HG03280 (cell line): ENCODE data around the gene TCP11.

Experiments used
- ATAC-seq: cut with Tn5 transposase; IDR thresholded peaks from one replicate; pipeline ENCODE4 v1.9.1; 2021; ENCODE audit warnings: mild to moderate bottlenecking, moderate library complexity; ENCODE audit not compliant: unreplicated experiment

The TCP11 gene

GRCh38 chr6:35096129-35096862, 44.8 kb downstream of the TCP11 start:
- no peak for ATAC-seq

- no peak for ATAC-seq
Observed at GRCh38 chr6:35094183-35094582, 47.0 kb downstream of the TCP11 start.

GRCh38 chr6:35093783-35094182, 47.4 kb downstream of the TCP11 start:
- ATAC-seq, result no peak

- ATAC-seq, result no peak
Observed at GRCh38 chr6:35093118-35093445, 48.1 kb downstream of the TCP11 start.

- no peak for ATAC-seq
Observed at GRCh38 chr6:35092362-35093117, 48.6 kb downstream of the TCP11 start.

- no peak for ATAC-seq
Observed at GRCh38 chr6:35091346-35092083, 49.6 kb downstream of the TCP11 start.

GRCh38 chr6:35090734-35091133, 50.4 kb downstream of the TCP11 start:
- no peak for ATAC-seq

- ATAC-seq, result no peak
Observed at GRCh38 chr6:35089935-35090505, 51.1 kb downstream of the TCP11 start.

- ATAC-seq, result no peak
Observed at GRCh38 chr6:35089216-35089934, 51.8 kb downstream of the TCP11 start.

GRCh38 chr6:35088281-35089215, 52.6 kb downstream of the TCP11 start:
- no peak for ATAC-seq

- ATAC-seq, result no peak
Observed at GRCh38 chr6:35087361-35088280, 53.5 kb downstream of the TCP11 start.

GRCh38 chr6:35086636-35087360, 54.3 kb downstream of the TCP11 start:
- ATAC-seq, result no peak

- ATAC-seq, result no peak
Observed at GRCh38 chr6:35086282-35086632, 54.9 kb downstream of the TCP11 start.

- no peak for ATAC-seq
Observed at GRCh38 chr6:35085359-35086281, 55.5 kb downstream of the TCP11 start.

GRCh38 chr6:35084511-35085203, 56.5 kb downstream of the TCP11 start:
- no peak for ATAC-seq

- ATAC-seq, result no peak
Observed at GRCh38 chr6:35084041-35084491, 57.1 kb downstream of the TCP11 start.
